Thyroid gland (tissue), 4 donors: ENCODE results near the gene ZNF579.

Source experiments
- CTCF ChIP-seq, 6 experiments: fragments of 200-600 bp in 3 of 6; fragments of 450-650 bp in 3 of 6; sonication (generic) in 3 of 6; IDR thresholded peaks; one replicate each; pipeline ENCODE4 v1.5.1; 2016 to 2019; ENCODE audit warnings: antibody characterized with exemption in 6 of 6, mild to moderate bottlenecking in 2 of 6, inconsistent platforms in 1 of 6, moderate library complexity in 1 of 6
- POLR2A ChIP-seq, 2 donors: fragments of 450-650 bp; IDR thresholded peaks; one replicate each; pipeline ENCODE4 v1.6.1; 2017; ENCODE audit warnings: antibody characterized with exemption in 2 of 2, mild to moderate bottlenecking in 2 of 2, moderate library complexity in 1 of 2

GRCh38 chr19:55528030-55528803 is 52.4 kb downstream of the ZNF579 start:
- TF ChIP-seq CTCF (IDR thresholded peaks at IDR 0.05) (no peak), POLR2A (IDR thresholded peaks at IDR 0.05) (no peak)
